ENCODE results near the gene GRAMD2B.

GRAMD2B gene

GRCh38 chr5:126410623-126411022 lies 12.6 kb upstream of the GRAMD2B start:
- H3F3A ChIP-seq (ENCODE audit: insufficient read depth, low read length), result no peaks in the 10 kb centered on the region
- H3K9me2 ChIP-seq (replicated peaks; ENCODE audit: insufficient read depth, low read length), result no peaks in the 10 kb centered on the region
- TF ChIP-seq EZH2phosphoT487 (IDR thresholded peaks at IDR 0.05; ENCODE audit: low read length) (no peak), EZH2 (optimal IDR thresholded peaks at IDR 0.05; ENCODE audit: low read depth, low read length) (no peak), CTCF (IDR thresholded peaks at IDR 0.05; ENCODE audit: low read length) (no peak)
- H2AFZ ChIP-seq (ENCODE audit: low read length), result no peak overlapping the region
- H3K79me2 ChIP-seq (ENCODE audit: low read length), result no peaks in the 10 kb centered on the region
- no peak overlapping the region for H3K4me3 ChIP-seq (ENCODE audit: low read length)
- H3K9me3 ChIP-seq (replicated peaks; ENCODE audit: insufficient read depth, low read length), result no peaks in the 10 kb centered on the region
- H3K27ac ChIP-seq (ENCODE audit: low read length), result no peak overlapping the region
- H4K20me1 ChIP-seq (ENCODE audit: insufficient read depth, low read length), result no peaks in the 10 kb centered on the region
- no peaks in the 10 kb centered on the region for H3K36me3 ChIP-seq (replicated peaks; ENCODE audit: insufficient read depth, low read length)
- H3K4me2 ChIP-seq (ENCODE audit: low read depth, low read length), result no peak overlapping the region
- H3K9ac ChIP-seq (ENCODE audit: low read length), result no peak overlapping the region
- DNase-seq, result no peak
- H3K4me1 ChIP-seq (ENCODE audit: low read length), result no peaks in the 10 kb centered on the region
- no peaks in the 10 kb centered on the region for H3K27me3 ChIP-seq (replicated peaks; ENCODE audit: insufficient read depth, low read length)

- H2AFZ ChIP-seq (ENCODE audit: low read length), result no peak overlapping the region
- no peaks in the 10 kb centered on the region for H3K36me3 ChIP-seq (replicated peaks; ENCODE audit: insufficient read depth, low read length)
- DNase-seq, result no peak
- H3K4me2 ChIP-seq (ENCODE audit: low read depth, low read length), result no peak overlapping the region
- H4K20me1 ChIP-seq (ENCODE audit: insufficient read depth, low read length), result no peaks in the 10 kb centered on the region
- TF ChIP-seq CTCF (IDR thresholded peaks at IDR 0.05; ENCODE audit: low read length), result no peak
- no peak for TF ChIP-seq EZH2 (optimal IDR thresholded peaks at IDR 0.05; ENCODE audit: low read depth, low read length)
- TF ChIP-seq EZH2phosphoT487 (IDR thresholded peaks at IDR 0.05; ENCODE audit: low read length), result no peak
- H3K4me3 ChIP-seq (ENCODE audit: low read length), result no peak overlapping the region
- H3F3A ChIP-seq (ENCODE audit: insufficient read depth, low read length), result no peaks in the 10 kb centered on the region
- no peaks in the 10 kb centered on the region for H3K9me2 ChIP-seq (replicated peaks; ENCODE audit: insufficient read depth, low read length)
- no peaks in the 10 kb centered on the region for H3K79me2 ChIP-seq (ENCODE audit: low read length)
- H3K9ac ChIP-seq (ENCODE audit: low read length), result no peak overlapping the region
- no peaks in the 10 kb centered on the region for H3K27me3 ChIP-seq (replicated peaks; ENCODE audit: insufficient read depth, low read length)
- H3K4me1 ChIP-seq (ENCODE audit: low read length), result no peaks in the 10 kb centered on the region
- H3K9me3 ChIP-seq (replicated peaks; ENCODE audit: insufficient read depth, low read length), result no peaks in the 10 kb centered on the region
- no peak overlapping the region for H3K27ac ChIP-seq (ENCODE audit: low read length)
Observed at GRCh38 chr5:126413856-126414255, 9.4 kb upstream of the GRAMD2B start.

GRCh38 chr5:126414874-126415502 lies 8.2 kb upstream of the GRAMD2B start:
- H2AFZ ChIP-seq (ENCODE audit: low read length), result no peak overlapping the region
- H3K9ac ChIP-seq (ENCODE audit: low read length), result no peak overlapping the region
- H3K36me3 ChIP-seq (replicated peaks; ENCODE audit: insufficient read depth, low read length), result no peaks in the 10 kb centered on the region
- DNase-seq, result no peak
- no peaks in the 10 kb centered on the region for H3K9me3 ChIP-seq (replicated peaks; ENCODE audit: insufficient read depth, low read length)
- H3K9me2 ChIP-seq (replicated peaks; ENCODE audit: insufficient read depth, low read length), result no peaks in the 10 kb centered on the region
- no peaks in the 10 kb centered on the region for H3F3A ChIP-seq (ENCODE audit: insufficient read depth, low read length)
- H3K79me2 ChIP-seq (ENCODE audit: low read length), result no peaks in the 10 kb centered on the region
- TF ChIP-seq CTCF (IDR thresholded peaks at IDR 0.05; ENCODE audit: low read length) (no peak), EZH2 (optimal IDR thresholded peaks at IDR 0.05; ENCODE audit: low read depth, low read length) (no peak), EZH2phosphoT487 (IDR thresholded peaks at IDR 0.05; ENCODE audit: low read length) (no peak)
- H3K4me1 ChIP-seq (ENCODE audit: low read length), result no peaks in the 10 kb centered on the region
- no peaks in the 10 kb centered on the region for H4K20me1 ChIP-seq (ENCODE audit: insufficient read depth, low read length)
- no peaks in the 10 kb centered on the region for H3K27me3 ChIP-seq (replicated peaks; ENCODE audit: insufficient read depth, low read length)
- H3K4me3 ChIP-seq (ENCODE audit: low read length), result no peak overlapping the region
- no peak overlapping the region for H3K27ac ChIP-seq (ENCODE audit: low read length)
- no peak overlapping the region for H3K4me2 ChIP-seq (ENCODE audit: low read depth, low read length)
